CD4-positive, alpha-beta T cell treated with Interleukin-1 beta for 1 hour (primary cell): ENCODE measurements around the gene PTGES3.
"Not testable (repeated sequence)": the region's sequence is repeated elsewhere in the genome, so short reads cannot be mapped to it uniquely, and the experiment has no call there.

Source experiments
- DNase-seq, 2 donors: peaks; one replicate each; pipeline ENCODE4 v3.0.0-alpha.2; 2020 to 2022

PTGES3 gene, protein sequence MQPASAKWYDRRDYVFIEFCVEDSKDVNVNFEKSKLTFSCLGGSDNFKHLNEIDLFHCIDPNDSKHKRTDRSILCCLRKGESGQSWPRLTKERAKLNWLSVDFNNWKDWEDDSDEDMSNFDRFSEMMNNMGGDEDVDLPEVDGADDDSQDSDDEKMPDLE

DNA sequence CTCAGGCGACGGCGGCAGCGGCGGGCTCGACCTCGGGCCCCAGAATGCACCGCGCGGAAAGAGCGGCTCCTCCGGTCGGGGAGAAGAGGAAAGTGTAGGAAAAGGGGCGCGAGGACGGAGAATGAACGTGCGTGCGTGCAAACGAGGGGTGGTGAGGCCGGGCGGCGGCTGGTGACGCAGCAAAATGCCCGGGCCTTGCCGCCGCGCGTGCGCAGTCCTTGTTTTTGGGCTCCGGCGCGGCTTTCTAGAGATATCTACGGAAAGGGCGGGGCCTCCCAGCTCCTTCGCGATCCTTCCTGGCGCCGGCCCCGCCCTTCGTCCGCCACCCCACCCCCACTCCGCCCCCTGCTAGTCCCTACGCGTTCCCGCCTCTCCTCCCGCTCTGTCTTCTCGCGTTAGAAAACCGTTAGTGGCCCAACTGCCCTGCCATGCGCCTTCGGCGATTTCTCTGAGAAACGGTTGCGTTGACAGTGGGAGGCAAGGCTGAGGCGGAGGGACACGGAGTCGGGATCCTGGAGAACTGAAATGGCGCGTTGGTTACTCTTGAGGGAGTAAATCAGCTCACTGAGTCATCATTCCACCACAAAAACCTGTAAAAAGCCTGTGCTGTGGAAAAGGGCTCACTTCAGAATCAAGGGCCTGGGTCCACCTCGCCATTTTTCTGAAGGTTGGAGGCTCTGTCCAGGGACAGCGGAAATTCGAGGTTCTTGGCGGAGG lies at the start of gene PTGES3:
PTGES3 (minus strand) TSS at position 156 of the 717 bp plus-strand sequence. CDS start 285 bp downstream, outside the sequence.
- peak; percentile 98 to 99 for DNase-seq

DNA sequence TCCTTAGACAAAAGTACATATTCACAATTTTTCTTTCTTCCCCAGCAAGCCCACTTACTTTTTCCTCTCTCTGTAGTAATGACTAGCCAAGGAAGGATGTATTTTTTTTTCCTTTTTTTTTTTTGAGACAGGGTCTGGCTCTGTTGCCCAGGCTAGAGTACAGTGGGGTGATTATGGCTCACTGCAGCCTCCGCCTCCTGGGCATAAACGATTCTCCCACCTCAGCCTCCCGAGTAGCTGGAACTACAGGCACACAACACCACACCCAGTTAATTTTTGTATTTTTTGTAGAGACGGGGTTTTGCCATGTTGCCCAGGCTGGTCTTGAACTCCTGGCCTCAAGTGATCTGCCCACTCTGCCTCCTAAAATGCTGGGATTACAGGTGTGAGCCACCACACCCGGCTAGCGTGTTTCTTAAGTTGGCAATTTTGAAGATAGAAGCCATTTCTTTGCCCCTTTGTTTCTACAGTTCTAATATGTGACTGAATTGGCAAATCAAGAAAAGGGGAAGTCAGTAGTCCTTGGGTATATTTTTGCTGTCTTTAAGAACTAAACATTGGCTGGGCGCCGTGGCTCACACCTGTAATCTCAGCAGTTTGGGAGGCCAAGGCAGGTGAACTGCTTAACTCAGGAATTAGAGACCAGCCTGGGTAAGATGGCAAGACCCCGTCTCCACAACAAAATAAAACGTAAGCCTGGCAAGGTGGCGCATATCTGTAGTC lies 40.2 kb upstream of the PTGES3 start:
- DNase-seq, result no peak

DNA sequence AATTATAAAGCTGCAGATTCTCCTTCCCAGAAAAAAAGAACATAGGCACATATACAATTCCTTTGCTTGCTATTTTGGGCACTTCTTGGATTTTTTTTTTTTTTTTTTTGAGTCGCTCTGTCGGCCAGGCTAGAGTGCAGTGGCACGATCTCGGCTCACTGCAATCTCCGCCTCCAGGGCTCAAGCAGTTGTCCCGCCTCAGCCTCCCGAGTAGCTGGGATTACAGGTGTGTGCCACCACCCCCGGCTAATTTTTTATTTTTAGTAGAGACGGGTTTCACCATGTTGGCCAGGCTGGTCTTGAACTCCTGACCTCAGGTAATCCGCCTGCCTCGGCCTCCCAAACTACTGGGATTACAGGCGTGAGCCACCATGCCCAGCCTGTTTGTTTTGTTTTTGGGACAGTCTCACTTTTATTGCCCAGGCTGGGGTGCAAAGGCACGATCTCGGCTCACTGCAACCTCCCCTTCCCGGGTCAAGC lies 38.2 kb upstream of the PTGES3 start:
- DNase-seq, result not testable (repeated sequence)

DNA sequence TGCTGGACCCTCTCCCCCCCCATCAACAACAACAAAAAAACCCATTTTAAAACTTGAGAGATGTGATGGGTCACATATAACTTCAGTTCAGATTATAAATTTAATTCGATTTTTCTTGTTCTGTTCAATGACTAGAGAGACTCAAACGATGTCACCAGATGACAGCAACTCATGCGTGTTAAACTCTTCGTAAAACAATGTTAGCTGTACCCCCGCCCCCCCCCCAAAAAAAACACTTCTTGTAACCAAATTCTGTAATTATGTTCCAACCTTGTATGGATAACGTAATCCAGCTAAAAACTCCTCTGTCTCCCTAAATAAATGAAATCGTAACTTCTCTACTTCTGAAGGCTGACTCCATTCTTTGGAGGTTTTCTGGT lies 37.6 kb upstream of the PTGES3 start:
- no peak for DNase-seq

DNA sequence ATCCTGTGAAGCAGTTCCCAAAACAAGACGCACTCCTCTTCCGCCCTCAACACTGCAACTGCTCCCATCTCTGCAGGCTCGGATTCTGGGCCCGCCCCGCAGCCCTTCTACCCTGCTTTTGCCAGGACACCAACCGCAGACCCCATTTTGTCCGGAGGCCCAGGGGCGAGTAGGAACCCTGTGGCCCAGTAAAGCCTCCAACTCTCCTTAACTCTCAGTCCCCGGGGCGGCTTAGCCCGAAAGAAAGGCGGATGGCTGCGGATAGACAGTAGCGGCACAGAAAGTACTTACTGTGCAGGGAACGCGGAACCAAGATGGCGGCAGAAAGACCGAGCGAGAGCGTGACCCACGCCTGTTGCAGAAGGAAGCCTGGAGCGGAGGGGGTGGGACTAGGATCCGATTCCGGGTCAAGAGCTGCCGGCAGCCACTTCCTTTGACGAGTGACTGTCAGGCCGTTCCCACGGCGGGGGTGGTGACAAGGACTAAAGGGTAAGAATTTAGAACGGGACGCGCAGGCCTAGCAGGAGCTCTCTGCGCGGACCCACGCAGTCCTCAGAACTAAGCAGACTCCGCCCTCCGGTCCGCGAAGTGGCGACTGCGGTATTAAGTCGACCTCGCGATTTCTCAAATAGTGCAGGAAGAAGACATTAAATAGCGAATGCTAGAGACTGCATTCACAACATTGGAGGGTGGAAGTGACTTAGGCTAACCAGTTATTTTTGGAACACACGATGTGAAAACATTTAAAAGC lies 37.1 kb upstream of the PTGES3 start, which contains the start of gene NACA:
NACA (minus strand) TSS at position 328 of the 751 bp plus-strand sequence. CDS start 778 bp downstream, outside the sequence.
- DNase-seq, result peak; percentile 98

DNA sequence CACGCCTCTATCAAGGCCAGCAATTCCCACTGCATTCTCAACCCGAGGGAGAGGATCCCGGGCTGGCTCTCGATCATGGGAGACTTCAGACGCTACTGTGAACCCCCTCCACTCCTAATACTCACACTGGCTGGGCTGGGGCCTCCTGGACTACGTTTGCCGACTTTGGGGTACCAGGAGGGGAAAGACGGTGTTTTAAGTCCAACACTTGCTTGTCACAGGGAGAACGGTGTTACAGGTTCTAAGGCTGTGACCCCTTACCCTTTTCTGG lies 36.6 kb upstream of the PTGES3 start:
- DNase-seq, result no peak

DNA sequence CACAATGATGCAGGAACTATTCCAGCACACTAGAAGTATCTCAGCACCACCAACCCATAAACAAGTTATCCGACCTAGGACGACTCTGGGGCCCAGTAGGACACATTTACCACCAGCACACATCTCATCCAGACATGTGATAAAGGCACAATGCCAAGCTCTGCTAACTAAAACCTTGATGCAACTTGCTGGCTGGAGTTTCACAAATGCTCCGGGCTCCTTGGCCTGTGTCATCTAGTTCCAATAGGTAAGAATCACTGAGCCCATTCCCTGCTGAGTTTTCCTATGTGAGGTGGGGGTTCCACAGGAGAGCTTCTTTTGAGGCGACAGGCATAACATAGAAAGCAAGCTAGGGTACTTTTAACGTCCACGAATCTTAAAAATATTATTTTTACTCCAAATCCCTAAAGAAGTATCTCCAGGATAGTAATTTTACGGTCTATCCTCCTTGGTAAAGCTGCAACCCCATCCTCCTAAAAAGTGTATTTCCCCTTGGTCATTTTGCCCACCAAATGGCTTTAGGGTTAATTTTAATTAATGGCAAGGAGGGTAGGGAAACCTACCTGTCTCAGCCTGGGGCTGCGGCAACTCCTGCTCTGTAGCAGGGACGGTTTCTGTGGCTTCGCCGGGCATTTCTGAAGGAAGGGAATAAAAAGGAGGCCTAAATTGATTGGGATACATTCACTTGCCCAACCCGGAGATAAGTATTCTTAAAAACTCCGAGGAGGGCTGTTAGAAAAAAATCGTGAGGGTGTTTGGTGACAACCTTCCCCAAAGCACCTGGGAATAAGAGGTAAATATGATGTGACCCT lies 36.0 kb upstream of the PTGES3 start:
- DNase-seq, result peak in 1 of 2 donors; percentile 21

DNA sequence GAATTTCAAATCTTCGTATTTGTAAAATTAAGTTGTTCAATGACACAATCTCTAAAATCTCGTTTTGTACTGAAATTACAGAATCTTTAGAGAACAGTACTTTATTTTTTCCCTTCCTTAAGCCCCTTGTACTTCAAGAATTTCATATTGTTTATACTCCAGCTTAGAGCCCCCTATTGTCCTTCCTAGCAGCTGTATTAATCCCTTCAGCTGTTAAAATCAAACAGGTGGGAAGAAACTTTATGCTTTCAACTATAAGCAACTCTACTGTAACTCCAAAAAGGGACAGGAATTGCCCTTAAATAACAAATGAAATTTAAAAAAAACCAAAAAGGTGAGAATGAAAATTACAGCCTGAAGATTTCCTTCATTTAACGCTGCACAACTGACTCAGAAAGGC lies 35.3 kb upstream of the PTGES3 start:
- no peak for DNase-seq

DNA sequence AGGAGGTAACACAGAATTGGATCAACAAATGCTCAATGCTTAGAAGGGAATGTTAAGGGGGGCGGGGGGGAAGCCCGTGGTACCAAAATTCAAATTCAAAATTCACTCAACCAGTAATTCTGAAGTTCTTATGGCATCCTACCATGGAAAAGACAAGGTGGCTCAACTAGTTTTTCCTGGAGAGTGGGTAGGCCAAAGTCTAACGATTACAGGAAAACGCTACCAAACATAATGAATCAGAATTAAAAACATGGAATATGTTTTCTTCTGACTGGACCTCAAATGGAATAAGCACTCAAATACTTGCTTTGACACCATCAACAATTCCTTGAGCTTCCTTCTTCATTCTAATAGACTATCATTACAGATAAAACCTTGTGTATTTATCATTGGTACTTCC lies 34.7 kb upstream of the PTGES3 start:
- no peak for DNase-seq

DNA sequence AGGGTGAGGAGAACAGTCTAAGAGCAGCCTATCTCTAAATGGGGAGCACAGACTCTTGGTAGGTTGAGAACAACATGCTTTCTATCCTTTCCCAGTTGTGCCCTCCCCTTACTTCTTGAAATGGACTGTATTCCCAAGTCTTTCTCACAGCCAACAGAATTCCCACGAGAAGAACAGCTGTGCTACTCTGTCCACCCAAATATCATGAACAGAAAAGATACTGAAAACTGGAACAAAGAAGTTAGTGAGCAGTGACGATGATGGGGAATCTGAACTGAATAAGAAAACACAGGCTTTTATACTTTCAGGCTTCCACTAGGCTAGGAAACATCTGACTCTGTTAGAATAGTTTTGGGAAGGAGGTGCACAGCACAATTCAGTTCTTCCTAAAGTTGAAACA lies 33.6 kb upstream of the PTGES3 start:
- DNase-seq, result no peak

DNA sequence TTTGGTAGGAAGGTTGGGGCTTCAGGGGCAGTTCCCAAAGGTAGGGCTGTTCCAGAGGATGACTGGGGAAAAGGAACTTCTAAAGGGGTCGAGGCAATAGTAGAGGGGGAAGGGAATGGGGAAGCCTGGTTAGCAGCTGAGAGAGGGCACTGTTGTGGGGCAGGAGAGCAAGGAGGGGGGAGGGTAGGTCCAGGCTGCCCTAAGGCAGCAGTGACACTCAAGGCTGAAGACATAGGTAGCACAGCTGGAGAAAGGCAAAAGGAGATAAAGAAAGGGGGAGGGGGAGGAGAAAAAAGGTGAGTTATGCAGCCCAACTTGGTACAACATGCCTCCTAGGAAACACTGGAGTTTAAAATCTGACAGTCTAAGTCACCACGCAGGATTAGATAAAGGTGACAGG lies 33.1 kb upstream of the PTGES3 start:
- DNase-seq, result no peak

DNA sequence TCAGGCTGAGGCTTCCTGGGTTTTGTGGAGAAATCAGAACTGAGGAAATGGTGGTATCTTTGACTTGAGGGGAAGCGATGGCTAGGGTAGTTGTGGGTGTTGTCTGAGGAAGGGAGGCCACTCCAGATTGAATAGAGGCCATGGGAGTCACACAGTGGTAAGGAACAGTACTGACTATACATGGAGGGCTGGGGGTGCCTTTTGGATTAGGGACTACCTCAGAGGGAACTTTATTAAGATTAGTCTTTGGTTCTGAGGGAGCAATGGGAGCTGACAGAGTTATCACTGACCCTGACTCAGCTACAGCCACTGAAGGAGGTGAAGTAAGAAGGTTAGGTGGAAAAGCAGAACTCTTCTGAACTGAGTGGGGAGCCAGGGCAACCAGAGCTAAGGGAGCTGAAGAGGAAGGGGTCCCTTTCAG lies 32.7 kb upstream of the PTGES3 start:
- DNase-seq, result no peak

DNA sequence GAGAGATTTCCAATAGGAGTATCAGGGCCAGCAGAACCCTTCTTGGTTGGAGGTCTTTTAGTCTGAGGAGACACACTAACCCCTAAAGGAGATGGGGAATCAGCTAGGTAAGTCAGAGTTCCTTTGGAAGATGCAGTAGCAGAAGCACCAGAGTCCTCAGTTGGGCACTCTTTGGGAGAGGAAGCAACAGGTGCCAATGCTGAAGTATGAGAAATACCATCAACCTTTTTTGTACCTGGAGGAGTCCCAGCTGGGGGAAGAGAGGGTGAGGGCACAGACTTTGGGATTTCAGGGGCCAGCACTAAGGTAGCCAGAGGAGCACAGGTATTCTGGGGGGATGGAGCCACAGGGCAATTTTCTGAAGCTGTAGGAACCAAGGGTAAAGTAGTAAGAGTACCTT lies 31.0 kb upstream of the PTGES3 start:
- no peak for DNase-seq

DNA sequence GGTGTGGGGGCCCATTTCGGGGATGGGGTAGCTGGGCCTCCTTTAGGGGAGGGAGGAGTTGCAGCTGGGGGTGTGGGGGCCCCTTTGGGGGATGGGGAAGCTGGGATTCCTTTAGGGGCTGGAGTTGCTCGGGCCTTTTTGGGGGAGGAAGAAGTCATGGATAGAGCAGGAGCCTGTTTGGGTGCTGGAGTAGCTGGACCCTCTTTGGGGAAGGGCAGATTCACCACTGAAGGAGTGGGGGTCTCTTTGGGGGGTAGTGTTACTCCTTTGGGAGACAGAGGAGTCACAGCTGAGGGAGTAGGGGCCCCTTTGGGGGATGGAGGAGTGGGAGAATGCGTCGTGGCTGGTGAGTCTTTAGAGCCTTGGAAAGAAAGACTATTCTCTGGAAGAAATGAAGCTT lies 30.6 kb upstream of the PTGES3 start:
- no peak for DNase-seq

DNA sequence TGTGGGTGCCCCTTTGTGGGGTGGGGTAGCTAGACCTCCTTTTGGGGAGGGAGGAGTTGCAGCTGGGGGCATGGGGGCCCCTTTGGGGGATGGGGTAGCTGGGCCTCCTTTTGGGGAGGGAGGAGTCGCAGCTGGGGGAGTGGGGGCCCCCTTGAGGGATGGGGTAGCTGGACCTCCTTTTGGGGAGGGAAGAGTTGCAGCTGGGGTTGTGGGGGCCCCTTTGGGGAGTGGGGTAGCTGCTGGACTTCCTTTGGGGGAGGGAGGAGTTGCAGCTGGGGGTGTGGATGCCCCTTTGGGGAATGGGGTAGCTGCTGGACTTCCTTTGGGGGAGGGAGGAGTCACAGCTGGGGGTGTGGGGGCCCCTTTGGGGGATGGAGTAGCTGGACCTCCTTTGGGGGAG lies 30.1 kb upstream of the PTGES3 start:
- no peak for DNase-seq

DNA sequence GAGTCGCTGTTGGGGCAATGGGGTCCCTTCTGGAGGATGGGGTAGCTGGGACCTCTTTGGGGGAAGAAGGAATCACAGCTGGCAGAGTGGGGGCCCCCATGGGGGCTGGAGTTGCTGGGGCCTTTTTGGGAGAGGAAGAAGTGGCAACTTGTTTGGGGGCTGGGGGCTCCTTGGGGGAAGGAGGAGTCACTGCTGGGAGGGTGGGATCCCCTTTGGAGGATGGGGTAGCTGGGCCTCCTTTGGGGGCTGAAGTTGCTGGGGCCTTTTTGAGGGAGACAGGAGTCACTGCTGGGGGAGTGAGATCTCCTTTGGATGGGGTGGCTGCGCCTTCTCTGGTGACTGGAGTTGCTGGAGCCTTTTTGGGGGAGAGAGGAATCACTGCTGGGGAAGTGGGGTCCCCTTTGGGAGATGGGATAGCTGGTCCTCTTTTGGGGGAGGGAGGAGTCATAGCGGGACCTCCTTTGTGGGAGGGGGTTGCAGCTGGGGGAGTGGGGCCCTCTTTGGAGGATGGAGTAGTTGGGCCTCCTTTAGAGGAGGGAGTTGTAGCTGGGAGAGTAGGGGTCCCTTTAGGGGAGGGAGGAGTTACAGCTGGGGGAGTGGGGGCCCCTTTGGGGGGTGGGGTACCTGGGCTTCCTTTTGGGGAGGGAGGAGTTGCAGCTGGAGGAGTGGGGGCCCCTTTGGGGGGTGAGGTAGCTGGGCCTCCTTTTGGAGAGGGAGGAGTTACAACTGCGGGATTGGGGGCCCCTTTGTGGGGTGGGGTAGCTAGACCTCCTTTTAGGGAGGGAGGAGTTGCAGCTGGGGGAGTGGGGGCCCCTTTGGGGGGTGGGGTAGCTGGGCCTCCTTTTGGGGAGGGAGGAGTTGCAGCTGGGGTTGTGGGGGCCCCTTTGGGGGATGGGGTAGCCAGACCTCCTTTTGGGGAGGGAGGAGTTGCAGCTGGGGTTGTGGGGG lies 29.1 kb upstream of the PTGES3 start:
- no peak for DNase-seq

DNA sequence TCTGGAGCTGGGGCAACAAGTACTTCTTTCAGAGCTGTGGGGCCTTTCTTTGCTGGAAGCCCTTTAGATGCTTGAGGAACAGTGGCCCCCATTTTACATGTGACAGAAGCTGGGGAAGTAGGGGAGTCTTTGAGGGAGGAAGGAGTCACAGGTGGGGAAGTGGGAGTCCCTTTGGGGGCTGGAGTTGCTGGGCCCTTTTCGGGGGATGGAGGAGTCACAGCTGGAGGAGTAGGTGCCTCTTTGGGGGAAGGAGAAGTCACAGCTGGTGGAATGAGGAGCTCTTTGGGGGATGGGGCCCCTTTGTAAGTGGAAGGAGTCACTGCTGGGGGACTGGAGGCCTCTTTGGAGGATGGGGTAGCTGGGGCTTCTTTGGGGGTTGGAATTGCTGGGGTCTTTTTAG lies 28.4 kb upstream of the PTGES3 start:
- DNase-seq, result no peak

DNA sequence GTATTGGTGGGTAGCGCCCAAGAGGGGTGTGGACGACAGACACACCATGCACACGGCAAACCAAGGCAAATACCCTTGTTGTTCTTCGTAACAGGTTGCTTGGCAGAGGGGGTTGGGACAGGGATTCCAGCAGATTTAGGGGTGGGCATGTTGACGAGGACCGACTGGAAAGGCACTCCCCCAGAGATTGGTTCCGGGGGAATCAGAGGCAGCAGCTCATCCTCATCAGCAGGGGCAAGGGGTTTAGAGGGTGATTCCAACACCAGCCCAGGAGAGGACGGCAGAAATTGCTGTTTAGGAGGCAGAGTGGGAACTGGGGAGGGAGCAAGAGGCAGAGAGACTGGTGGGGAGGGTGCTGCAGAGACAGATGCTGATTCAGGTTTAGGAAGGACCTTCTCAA lies 27.7 kb upstream of the PTGES3 start:
- DNase-seq, result no peak

DNA sequence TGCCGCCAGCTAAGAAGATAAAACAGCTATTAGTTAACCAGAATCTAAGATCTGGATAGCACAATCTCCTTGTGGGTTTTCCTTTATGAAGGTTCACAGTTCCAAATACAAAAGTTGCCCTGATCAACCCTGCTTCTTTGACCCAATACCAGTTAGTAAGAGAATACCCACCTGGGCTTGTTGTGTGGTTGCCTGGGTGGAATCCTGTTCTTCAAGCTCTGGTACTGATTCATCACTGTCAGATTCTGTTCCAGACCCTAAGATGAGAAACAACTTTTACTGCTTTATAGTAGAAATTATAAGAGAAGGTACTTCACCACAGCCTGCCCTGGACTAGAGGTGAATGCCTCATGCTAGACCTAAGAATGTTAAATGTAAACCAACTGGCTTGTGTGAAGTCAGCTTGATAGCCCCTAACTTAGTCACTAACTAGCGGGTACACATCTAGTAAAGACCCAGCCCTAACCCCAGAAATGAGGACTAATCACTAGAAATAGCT lies 26.4 kb upstream of the PTGES3 start:
- DNase-seq, result no peak

DNA sequence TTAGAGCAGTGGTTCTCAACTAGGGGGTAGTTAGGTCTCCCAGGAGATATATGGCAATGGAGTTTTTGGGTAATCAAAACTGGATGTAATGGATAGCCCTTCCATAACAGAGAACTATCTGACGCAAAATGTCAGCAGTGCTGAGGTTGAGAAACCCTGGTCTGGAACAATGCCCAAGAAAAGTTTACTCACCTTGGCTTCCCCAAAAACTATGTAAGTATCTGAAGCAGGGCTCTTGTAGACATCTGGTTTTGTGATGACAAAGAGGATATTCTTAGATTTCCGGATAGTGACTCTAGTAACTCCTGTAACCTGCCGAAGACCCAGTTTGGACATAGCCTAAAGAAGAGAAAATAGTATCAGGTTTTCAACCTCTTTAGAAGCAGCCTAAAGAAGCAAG lies 25.3 kb upstream of the PTGES3 start:
- no peak for DNase-seq

DNA sequence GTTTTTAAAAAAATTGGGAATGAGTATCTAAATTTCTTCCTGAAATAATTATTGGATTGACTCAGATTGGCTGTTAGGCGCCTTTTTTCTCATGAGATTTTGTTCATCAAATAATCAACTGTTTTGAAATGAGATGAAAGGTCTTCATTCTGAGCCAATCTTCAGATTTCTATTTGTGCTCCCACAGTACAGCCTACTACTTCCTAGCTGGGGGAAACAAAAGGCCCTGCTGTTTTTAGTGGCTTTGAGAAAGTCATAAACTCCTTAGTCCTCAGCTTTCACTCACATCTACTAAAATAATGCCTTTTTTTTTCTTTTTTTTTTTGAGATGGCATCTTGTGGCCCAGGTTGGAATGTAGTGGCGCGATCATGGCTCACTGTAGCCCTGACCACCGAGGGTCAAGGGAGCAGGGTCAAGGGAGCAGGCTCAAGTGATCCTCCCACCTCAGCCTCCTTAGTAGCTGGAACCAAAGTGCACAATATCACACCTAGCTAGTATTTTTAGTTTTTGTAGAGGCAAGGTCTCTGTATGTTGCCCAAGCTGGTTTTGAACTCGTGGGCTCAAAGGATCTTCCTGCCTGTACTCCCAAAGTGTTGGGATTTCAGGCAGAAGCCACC lies 21.8 kb upstream of the PTGES3 start:
- no peak for DNase-seq
